BJ (cell line): ENCODE measurements around the gene PIANP. TPM values are rescaled to one million over a fixed set of nuclear protein-coding genes. Genes with fewer than 3 reads are reported as not detected.
A peak's percentile ranks its signal among the peaks of the same experiment; 100 is the strongest.

Experiments used
- CTCF ChIA-PET: fragments of 350-600 bp; formaldehyde crosslinking; extraction: SDS; loops from one replicate; lab custom pipeline; 2021; ENCODE audit warnings: antibody characterized with exemption, inconsistent platforms; lab: Yijun Ruan, JAX
- POLR2A ChIA-PET: fragments of 300-600 bp; sonication (Branson Sonifier 250); formaldehyde crosslinking; extraction: SDS; loops from one replicate; lab custom pipeline; 2021; ENCODE audit warnings: antibody characterized with exemption; lab: Charles Lee
- DNase-seq: peaks from one replicate; pipeline ENCODE4 v3.0.0-alpha.2; 2011; ENCODE audit warnings: low read depth
- H3K27me3 ChIP-seq: 2 replicates; pipeline ENCODE4 v1.6.0; 2011; ENCODE audit warnings: low read length; ENCODE audit not compliant: control insufficient read depth, insufficient read depth
- H3K36me3 ChIP-seq: 2 replicates; pipeline ENCODE4 v1.5.1; 2011; ENCODE audit warnings: low read length; ENCODE audit not compliant: control insufficient read depth, insufficient read depth
- H3K4me3 ChIP-seq: 2 replicates; pipeline ENCODE4 v1.5.1; 2011; ENCODE audit warnings: low read depth, mild to moderate bottlenecking, control low read depth, low read length
- polyA plus RNA-seq: library from polyadenylated mRNA; depleted of rRNA; stranded (reverse); fragments of >200 nt; gene quantifications from 2 replicates; pipeline ENCODE4 v1.2.3, GENCODE V29; 2011
- TF ChIP-seq, protein P1 (sequence below): IDR thresholded peaks from 2 replicates; pipeline ENCODE4 v1.5.1; 2011; ENCODE audit warnings: low read depth, mild to moderate bottlenecking, control low read depth, inconsistent platforms, low read length, moderate library complexity; ENCODE audit not compliant: insufficient read depth

Gene PIANP
- polyA plus RNA-seq, 1 experiment, result 0.59 TPM

DNA sequence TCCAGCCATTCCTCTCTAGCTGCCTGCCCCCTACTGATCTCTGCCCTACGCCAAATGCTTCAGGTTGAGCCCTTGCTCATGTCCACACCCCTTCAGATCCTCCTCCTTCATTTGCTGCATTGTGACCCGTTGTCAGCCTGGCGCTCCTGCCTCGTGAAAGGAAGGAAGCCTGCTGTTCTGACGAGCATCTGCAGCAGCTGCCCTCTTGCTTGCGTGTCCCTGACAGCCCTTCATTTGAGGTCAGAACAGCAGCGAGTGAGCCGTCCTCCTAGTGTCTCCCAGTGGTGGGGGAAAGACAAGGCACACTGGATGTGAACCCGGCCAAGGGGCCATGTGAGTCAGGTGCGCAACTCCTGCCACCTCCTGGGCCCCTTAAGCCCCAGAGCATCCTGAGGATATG is 3.0 kb upstream of the PIANP start:
- Histone ChIP-seq H3K27me3 (peaks cover 7% of the 10 kb centered on the region; the same call in 1 of the 2 replicates), H3K36me3 (no peaks in the 10 kb centered on the region), H3K4me3 (no peak overlapping the region)
- no peak for DNase-seq
- TF ChIP-seq, protein P1, sequence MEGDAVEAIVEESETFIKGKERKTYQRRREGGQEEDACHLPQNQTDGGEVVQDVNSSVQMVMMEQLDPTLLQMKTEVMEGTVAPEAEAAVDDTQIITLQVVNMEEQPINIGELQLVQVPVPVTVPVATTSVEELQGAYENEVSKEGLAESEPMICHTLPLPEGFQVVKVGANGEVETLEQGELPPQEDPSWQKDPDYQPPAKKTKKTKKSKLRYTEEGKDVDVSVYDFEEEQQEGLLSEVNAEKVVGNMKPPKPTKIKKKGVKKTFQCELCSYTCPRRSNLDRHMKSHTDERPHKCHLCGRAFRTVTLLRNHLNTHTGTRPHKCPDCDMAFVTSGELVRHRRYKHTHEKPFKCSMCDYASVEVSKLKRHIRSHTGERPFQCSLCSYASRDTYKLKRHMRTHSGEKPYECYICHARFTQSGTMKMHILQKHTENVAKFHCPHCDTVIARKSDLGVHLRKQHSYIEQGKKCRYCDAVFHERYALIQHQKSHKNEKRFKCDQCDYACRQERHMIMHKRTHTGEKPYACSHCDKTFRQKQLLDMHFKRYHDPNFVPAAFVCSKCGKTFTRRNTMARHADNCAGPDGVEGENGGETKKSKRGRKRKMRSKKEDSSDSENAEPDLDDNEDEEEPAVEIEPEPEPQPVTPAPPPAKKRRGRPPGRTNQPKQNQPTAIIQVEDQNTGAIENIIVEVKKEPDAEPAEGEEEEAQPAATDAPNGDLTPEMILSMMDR, result no peak
- CTCF ChIA-PET, result interaction anchor here (1.1 kb wide), 1 partner anchor 20 kb away, joined by 3 read pairs; the partner anchor contains the start of gene COPS7A
- POLR2A ChIA-PET, result no interaction called here

GRCh38 chr12:6701078-6701768 is 608 bp upstream of the PIANP start:
- Histone ChIP-seq H3K4me3 (peak overlapping the region; percentile 64), H3K27me3 (peaks cover 7% of the 10 kb centered on the region; the same call in 1 of the 2 replicates), H3K36me3 (no peaks in the 10 kb centered on the region)
- TF ChIP-seq, protein P1, result no peak
- ChIA-PET CTCF (no interaction called here), POLR2A (no interaction called here)
- DNase-seq, result no peak

DNA sequence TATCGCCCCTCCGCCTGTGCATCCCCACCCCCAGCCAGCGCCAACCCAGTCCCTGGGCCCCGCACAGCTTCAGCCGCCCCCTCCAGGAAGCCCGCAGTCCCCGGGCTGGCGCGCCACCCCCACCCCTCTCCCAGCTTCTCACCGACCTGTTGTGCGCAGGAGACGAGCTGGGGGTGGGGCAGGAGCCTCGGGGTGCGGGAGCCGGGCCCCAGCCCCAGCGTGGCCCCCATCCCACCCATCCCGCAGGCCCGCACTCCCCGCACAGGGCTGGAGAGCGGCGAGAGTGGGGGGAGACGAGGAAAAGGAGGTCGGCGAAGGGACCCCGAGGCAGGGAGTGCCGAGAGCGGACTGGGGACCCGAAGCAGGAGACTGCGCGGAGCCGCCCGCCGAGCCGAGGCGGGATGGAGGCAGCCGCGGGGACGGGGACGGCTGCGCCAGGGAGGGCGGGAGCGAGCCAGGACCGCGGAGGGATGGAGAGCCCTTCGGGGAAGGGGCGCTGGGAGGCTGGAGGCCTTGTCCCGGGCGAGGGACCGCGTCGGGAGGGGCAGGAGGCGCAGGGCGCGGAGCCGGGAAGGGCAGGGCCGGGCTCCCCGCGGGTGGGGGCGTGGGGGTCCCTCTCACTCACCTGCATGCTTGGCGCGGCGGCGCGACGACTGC is 498 bp downstream of the PIANP start:
- Histone ChIP-seq H3K4me3 (peak overlapping the region; percentile 64), H3K27me3 (peaks cover 7% of the 10 kb centered on the region; the same call in 1 of the 2 replicates), H3K36me3 (no peaks in the 10 kb centered on the region)
- TF ChIP-seq, protein P1, result no peak
- no peak for DNase-seq
- ChIA-PET POLR2A (interaction anchor here (1.0 kb wide), 1 partner anchor 10 kb away, joined by 5 read pairs; no protein-coding TSS in a partner anchor), CTCF (interaction anchor here (1.2 to 2.8 kb wide), 4 partner anchors 11 to 85 kb away, joined by 5 to 11 read pairs (median 6); partner anchors contain the start of gene ZNF384)

- peaks cover 7% of the 10 kb centered on the region; the same call in 1 of the 2 replicates for H3K27me3 ChIP-seq
Observed at GRCh38 chr12:6699259-6699988, 1.2 kb downstream of the PIANP start.

More at GRCh38 chr12:6699259-6699988, 1.2 kb downstream of the PIANP start:
- ChIA-PET POLR2A (interaction anchor here (1.0 kb wide), 1 partner anchor 10 kb away, joined by 5 read pairs; no protein-coding TSS in a partner anchor), CTCF (interaction anchor here (1.2 to 2.8 kb wide), 7 partner anchors 10 to 129 kb away, joined by 4 to 11 read pairs (median 6); partner anchors contain the start of genes MLF2 and ZNF384)
- TF ChIP-seq, protein P1, result no peak
- Histone ChIP-seq H3K4me3 (peak overlapping the region; percentile 64), H3K36me3 (no peaks in the 10 kb centered on the region)
- DNase-seq, result no peak
